Esophagus muscularis mucosa (tissue), 4 donors: ENCODE data around the gene TAF5L. TPM values are rescaled to one million over a fixed set of nuclear protein-coding genes. Genes with fewer than 3 reads are reported as not detected.

Experiments used
- DNase-seq: peaks from one replicate; pipeline ENCODE4 v3.0.0-alpha.2; 2017; ENCODE audit errors: extremely low spot score
- H3K27ac ChIP-seq, 4 donors: fragments of 200-600 bp; sonication (generic); replicated peaks in 1 of 4; 1 replicate in 3 of 4; 2 replicates in 1 of 4; pipeline ENCODE4 v1.5.1; 2016 to 2019; ENCODE audit warnings: mild to moderate bottlenecking in 1 of 4
- H3K27me3 ChIP-seq, 4 donors: fragments of 200-600 bp; sonication (generic); one replicate each; pipeline versions ENCODE4 v1.5.1 to v1.6.0; 2016 to 2019
- H3K36me3 ChIP-seq, 4 donors: fragments of 200-600 bp; sonication (generic); one replicate each; pipeline ENCODE4 v1.5.1; 2016 to 2019
- H3K4me1 ChIP-seq, 4 donors: fragments of 200-600 bp; sonication (generic); one replicate each; pipeline ENCODE4 v1.5.1; 2016 to 2019
- H3K4me3 ChIP-seq, 4 donors: fragments of 200-600 bp; sonication (generic); 1 replicate in 2 of 4; 2 replicates in 2 of 4; pipeline ENCODE4 v1.5.1; 2016 to 2019; ENCODE audit warnings: mild to moderate bottlenecking in 4 of 4, moderate library complexity in 1 of 4
- H3K9me3 ChIP-seq, 4 donors: fragments of 200-600 bp; sonication (generic); 1 replicate in 3 of 4; 2 replicates in 1 of 4; pipeline ENCODE4 v1.5.1; 2016 to 2019
- EP300 ChIP-seq: sonication (generic); formaldehyde crosslinking; IDR thresholded peaks from one replicate; pipeline ENCODE4 v1.6.1; 2017; ENCODE audit warnings: antibody characterized with exemption
- POLR2A ChIP-seq: fragments of 450-650 bp; IDR thresholded peaks from one replicate; pipeline ENCODE4 v1.6.1; 2017; ENCODE audit warnings: antibody characterized with exemption, moderate library complexity, mild to moderate bottlenecking, low read depth
- POLR2AphosphoS5 ChIP-seq, 2 donors: sonication (generic); formaldehyde crosslinking; IDR thresholded peaks; one replicate each; pipeline ENCODE4 v1.6.1; 2017; ENCODE audit warnings: antibody characterized with exemption in 2 of 2
- WGBS: methylation state at CpG from one replicate; pipeline ENCODE4 v1.1.5; 2018; 5-methylcytosine and 5-hydroxymethylcytosine counted together
- intact Hi-C: fragments of 100-400 bp; cut with DNase I; formaldehyde crosslinking; loops from one replicate; pipeline ENCODE4 v1.15.1; 2023
- total RNA-seq, 4 donors: library from RNA; depleted of rRNA; stranded (reverse); fragments of >200 nt; gene quantifications; one replicate each; pipeline versions ENCODE4 v1.1.0 to v1.2.1, GENCODE V29; 2016
- TF ChIP-seq, protein P1 (sequence below), 3 experiments: fragments of 200-600 bp in 2 of 3; fragments of 450-650 bp in 1 of 3; sonication (generic) in 2 of 3; IDR thresholded peaks; one replicate each; pipeline ENCODE4 v1.5.1; 2017 to 2019; ENCODE audit warnings: antibody characterized with exemption in 3 of 3, mild to moderate bottlenecking in 2 of 3, moderate library complexity in 1 of 3

TAF5L gene
- 10 to 100 TPM; 18.7 to 29.6 (median 23.4) TPM for total RNA-seq

DNA sequence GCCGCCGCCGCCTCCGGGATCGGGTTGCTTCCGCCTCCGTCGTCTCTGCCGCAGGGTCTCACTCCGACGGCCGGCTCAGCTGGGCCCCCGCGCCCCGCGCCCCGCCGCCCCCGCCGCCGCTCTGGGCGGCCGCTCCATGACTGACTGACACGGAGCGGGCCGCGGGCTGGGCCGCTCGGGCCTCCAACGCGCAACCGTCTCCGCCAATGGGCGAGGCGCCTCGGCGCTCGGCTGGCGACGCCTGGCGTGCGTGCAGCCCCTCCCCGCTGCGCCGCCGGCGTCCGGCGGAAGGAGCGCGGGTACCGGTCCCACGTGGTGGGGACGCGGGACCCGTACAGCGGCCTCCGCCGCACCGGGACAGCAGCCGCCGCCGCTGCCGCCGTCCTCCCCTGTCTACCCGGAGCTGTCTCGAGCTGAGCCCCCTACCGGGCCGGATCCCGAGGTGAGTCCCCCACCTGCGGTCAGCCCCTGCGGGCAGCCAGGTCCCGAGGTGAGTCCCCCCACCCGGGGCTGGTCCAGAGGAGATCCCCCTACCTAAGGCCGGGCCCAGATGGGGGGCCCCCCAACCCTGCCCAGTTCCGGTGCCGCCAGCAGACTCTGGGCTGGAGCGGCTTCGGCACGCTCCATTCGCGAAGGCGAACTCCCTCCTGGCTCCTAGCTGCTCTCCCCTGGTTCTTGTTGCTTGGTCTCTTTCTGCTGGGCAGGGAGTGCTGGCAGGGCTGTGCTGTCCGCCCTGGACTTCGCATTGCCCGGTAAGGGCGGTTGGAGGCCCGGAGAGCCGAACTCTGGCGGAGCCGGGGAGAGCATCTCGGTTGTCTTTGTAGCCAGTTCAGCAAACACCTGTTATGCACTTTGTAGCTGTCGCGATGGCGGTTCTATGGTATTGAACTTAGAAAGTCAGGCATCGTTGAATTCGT, at the start of gene TAF5L, which contains the start of gene URB2:
TSS of gene TAF5L (minus strand) at position 208 of the 917 bp plus-strand sequence. CDS start 11,640 bp downstream, outside the sequence.
TSS of gene URB2 (plus strand) at position 333 of the 917 bp plus-strand sequence. CDS start 1,387 bp downstream, outside the sequence.
- no peak for TF ChIP-seq EP300
- TF ChIP-seq POLR2A: peak; percentile 40
- TF ChIP-seq, protein P1, sequence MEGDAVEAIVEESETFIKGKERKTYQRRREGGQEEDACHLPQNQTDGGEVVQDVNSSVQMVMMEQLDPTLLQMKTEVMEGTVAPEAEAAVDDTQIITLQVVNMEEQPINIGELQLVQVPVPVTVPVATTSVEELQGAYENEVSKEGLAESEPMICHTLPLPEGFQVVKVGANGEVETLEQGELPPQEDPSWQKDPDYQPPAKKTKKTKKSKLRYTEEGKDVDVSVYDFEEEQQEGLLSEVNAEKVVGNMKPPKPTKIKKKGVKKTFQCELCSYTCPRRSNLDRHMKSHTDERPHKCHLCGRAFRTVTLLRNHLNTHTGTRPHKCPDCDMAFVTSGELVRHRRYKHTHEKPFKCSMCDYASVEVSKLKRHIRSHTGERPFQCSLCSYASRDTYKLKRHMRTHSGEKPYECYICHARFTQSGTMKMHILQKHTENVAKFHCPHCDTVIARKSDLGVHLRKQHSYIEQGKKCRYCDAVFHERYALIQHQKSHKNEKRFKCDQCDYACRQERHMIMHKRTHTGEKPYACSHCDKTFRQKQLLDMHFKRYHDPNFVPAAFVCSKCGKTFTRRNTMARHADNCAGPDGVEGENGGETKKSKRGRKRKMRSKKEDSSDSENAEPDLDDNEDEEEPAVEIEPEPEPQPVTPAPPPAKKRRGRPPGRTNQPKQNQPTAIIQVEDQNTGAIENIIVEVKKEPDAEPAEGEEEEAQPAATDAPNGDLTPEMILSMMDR (IDR thresholded peaks at IDR 0.05): peak in 1 of 3 experiments; percentile 17
- TF ChIP-seq POLR2AphosphoS5 (IDR thresholded peaks at IDR 0.05): peak; percentile 68 to 76
- under 1% methylated on average over 22 of the region's 97 CpGs for WGBS

DNA sequence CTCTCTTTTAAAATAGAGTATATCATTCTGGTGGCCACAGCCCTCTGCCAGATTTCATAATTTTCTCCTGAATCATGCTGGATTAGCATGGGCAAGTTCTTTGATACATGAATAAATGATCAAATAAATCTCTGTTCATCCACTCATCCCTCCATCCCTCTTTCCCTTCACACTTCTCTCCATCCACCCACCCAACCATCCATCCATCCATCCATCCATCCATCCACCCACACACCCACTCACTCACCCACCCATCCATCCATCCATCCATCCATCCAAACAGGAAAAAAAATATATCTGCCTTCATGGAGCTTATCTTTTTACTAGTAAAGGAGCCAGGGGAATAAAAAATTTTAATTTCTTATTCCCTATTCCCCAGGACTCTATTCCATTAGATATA, 49.5 kb upstream of the TAF5L start:
- no peaks in the 10 kb centered on the region for H3K4me1 ChIP-seq
- H3K36me3 ChIP-seq: no peaks in the 10 kb centered on the region
- intact Hi-C loops: no loop called here
- no peaks in the 10 kb centered on the region for H3K9me3 ChIP-seq
- no peaks in the 10 kb centered on the region for H3K27me3 ChIP-seq
- H3K27ac ChIP-seq: no peak overlapping the region
- no peak for DNase-seq
- no peak overlapping the region for H3K4me3 ChIP-seq
- no peak for TF ChIP-seq EP300
- TF ChIP-seq POLR2AphosphoS5 (IDR thresholded peaks at IDR 0.05): no peak
- TF ChIP-seq, protein P1 (IDR thresholded peaks at IDR 0.05): no peak
- TF ChIP-seq POLR2A: no peak

More for the DNA sequence above, at the start of gene TAF5L, which contains the start of gene URB2:
- H3K4me1 ChIP-seq: peaks cover 32 to 55% (median 49%) of the 10 kb centered on the region in 4 donors
- DNase-seq: peak; percentile 93
- peak within 1 kb of the TSS; percentile 90 to 95 (median 94) for H3K27ac ChIP-seq
- H3K36me3 ChIP-seq: no peaks in the 10 kb centered on the region
- H3K27me3 ChIP-seq: no peaks in the 10 kb centered on the region
- H3K4me3 ChIP-seq: peak within 1 kb of the TSS; percentile 77 to 97 (median 87)
- intact Hi-C loops: loop anchor here (1.0 kb wide), 1 partner anchor 68 kb away; the partner anchor contains the start of gene ABCB10
- no peaks in the 10 kb centered on the region for H3K9me3 ChIP-seq

DNA sequence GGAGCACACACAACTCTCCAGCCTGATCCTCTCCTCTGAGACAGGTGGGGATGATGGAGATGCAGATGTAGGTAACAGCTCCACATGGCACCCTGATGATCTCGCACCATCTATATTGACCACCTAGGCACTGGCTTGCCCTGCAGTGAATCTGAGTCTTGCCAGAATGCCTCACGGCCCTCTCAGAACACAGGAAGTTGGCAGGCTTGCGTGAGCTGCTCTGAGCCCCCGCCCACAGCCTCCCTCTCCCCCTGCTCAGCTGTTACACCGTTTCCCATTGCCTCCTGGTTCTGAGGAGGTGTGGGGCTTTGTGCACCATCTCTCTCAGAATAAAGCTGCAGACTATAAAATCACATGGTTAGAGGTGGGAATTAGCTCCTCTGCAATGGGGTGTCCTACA, 48.1 kb upstream of the TAF5L start:
- intact Hi-C loops: no loop called here

DNA sequence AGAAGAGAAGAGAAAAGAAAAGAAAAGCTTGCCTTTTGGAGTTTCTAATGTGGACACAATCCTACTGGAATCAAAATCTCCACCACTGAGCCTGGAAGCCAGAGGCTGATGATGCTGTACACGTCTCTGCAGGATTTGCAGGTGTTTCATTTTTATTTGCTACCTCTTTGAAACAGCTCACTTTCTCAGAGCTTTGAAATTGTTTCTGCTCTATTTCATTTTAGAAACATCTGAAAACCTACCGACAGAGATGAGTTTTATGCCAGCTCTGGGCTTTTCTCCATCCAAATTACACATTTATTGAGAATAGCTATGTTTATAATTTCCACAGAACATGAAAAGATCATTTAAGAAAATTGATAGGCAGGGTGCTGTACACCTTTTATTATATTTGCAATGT, 46.3 kb upstream of the TAF5L start:
- no peak for DNase-seq
- TF ChIP-seq POLR2A (no peak), POLR2AphosphoS5 (IDR thresholded peaks at IDR 0.05) (no peak), EP300 (no peak)
- TF ChIP-seq, protein P1 (IDR thresholded peaks at IDR 0.05): no peak
- Histone ChIP-seq H3K4me3 (no peak overlapping the region), H3K4me1 (peaks cover 0 to 4% (median 0%) of the 10 kb centered on the region in 4 donors), H3K9me3 (no peaks in the 10 kb centered on the region), H3K36me3 (no peaks in the 10 kb centered on the region), H3K27me3 (no peaks in the 10 kb centered on the region), H3K27ac (no peak overlapping the region)
- intact Hi-C loops: no loop called here
- WGBS: 52% methylated on average over 2 of the region's 2 CpGs

More for the DNA sequence above, 48.1 kb upstream of the TAF5L start:
- TF ChIP-seq POLR2A (no peak), EP300 (no peak), POLR2AphosphoS5 (IDR thresholded peaks at IDR 0.05) (no peak)
- TF ChIP-seq, protein P1 (IDR thresholded peaks at IDR 0.05): no peak
- H3K4me1 ChIP-seq: peaks cover 0 to 4% (median 0%) of the 10 kb centered on the region in 4 donors
- H3K27me3 ChIP-seq: no peaks in the 10 kb centered on the region
- no peak overlapping the region for H3K4me3 ChIP-seq
- H3K27ac ChIP-seq: no peak overlapping the region
- no peaks in the 10 kb centered on the region for H3K36me3 ChIP-seq
- DNase-seq: no peak
- H3K9me3 ChIP-seq: no peaks in the 10 kb centered on the region
- 54% methylated on average over 2 of the region's 5 CpGs for WGBS
